OCI-LY1 (cell line): Measurements from ENCODE around the gene SCYL3.

Source experiments
- CTCF ChIP-seq: fragments of 200-600 bp; sonication (generic), shearing (Covaris generic); IDR thresholded peaks from 2 replicates; pipeline ENCODE4 v1.5.1; 2017; ENCODE audit warnings: mild to moderate bottlenecking, antibody characterized with exemption, low read length, moderate library complexity, mixed read lengths
- EZH2 ChIP-seq: fragments of 200-600 bp; sonication (generic), shearing (Covaris generic); IDR thresholded peaks from 2 replicates; pipeline ENCODE4 v1.8.0; 2017; ENCODE audit warnings: borderline replicate concordance, mixed run types, mild to moderate bottlenecking, antibody characterized with exemption, low read length, moderate library complexity, mixed read lengths

GRCh38 chr1:169859001-169859400 lies 34.7 kb downstream of the SCYL3 start:
- TF ChIP-seq CTCF (no peak), EZH2 (no peak)
